T-cell (primary cell): ENCODE data around the gene APH1B. TPM values are rescaled to one million over a fixed set of nuclear protein-coding genes. Genes with fewer than 3 reads are reported as not detected.

Source experiments
- ATAC-seq, 4 experiments: fragments of 200-7000 bp in 3 of 4; fragments of 150-1000 bp in 1 of 4; cut with Tn5 transposase; replicated peaks in 1 of 4; 1 replicate in 3 of 4; 2 replicates in 1 of 4; pipeline ENCODE4 v1.10.0; 2021; ENCODE audit warnings: moderate library complexity in 3 of 4, mild to moderate bottlenecking in 2 of 4, moderate number of reproducible peaks in 1 of 4
- CTCF ChIA-PET, 2 donors: fragments of 300-600 bp; sonication (Branson Sonifier 250); formaldehyde crosslinking; loops; one replicate each; lab custom pipeline; 2022; ENCODE audit warnings: antibody characterized with exemption in 2 of 2; lab: Charles Lee
- POLR2A ChIA-PET, 2 donors: fragments of 300-600 bp; sonication (Branson Sonifier 250); formaldehyde crosslinking; loops; one replicate each; lab custom pipeline; 2022; ENCODE audit warnings: antibody characterized with exemption in 2 of 2; lab: Charles Lee
- DNase-seq, 35 experiments: peaks; one replicate each; pipeline versions ENCODE4 v3.0.0 to v3.0.0-alpha.2; 2013 to 2023
- H3K27ac ChIP-seq: one replicate; pipeline ENCODE4 v1.5.1; 2013; ENCODE audit warnings: low read length
- H3K27me3 ChIP-seq, 2 experiments: replicated peaks in 1 of 2; 1 replicate in 1 of 2; 2 replicates in 1 of 2; pipeline versions ENCODE4 v1.6.1 to v1.7.0; 2013; ENCODE audit warnings: low read length in 1 of 2, mixed read lengths in 1 of 2; ENCODE audit not compliant: control insufficient read depth in 2 of 2, insufficient read depth in 2 of 2; ENCODE audit errors: extremely low read depth in 1 of 2
- H3K36me3 ChIP-seq, 2 donors: 1 replicate in 1 of 2; 2 replicates in 1 of 2; pipeline versions ENCODE4 v1.6.1 to v1.7.0; 2013; ENCODE audit warnings: low read length in 1 of 2; ENCODE audit not compliant: control insufficient read depth in 2 of 2, insufficient read depth in 1 of 2; ENCODE audit errors: extremely low read depth in 1 of 2
- H3K4me1 ChIP-seq, 2 experiments: 1 replicate in 1 of 2; 2 replicates in 1 of 2; pipeline versions ENCODE4 v1.6.1 to v1.7.0; 2013; ENCODE audit warnings: low read length in 2 of 2, mixed read lengths in 1 of 2; ENCODE audit not compliant: insufficient read depth in 2 of 2, control insufficient read depth in 1 of 2; ENCODE audit errors: extremely low read depth in 1 of 2
- H3K4me3 ChIP-seq, 2 donors: 1 replicate in 1 of 2; 2 replicates in 1 of 2; pipeline versions ENCODE4 v1.5.1 to v1.7.0; 2013; ENCODE audit warnings: mild to moderate bottlenecking in 2 of 2, low read length in 1 of 2, moderate library complexity in 1 of 2; ENCODE audit not compliant: control insufficient read depth in 1 of 2; ENCODE audit errors: extremely low read depth in 1 of 2
- H3K9me3 ChIP-seq: 2 replicates; pipeline ENCODE4 v1.7.0; 2013
- H3K27ac Mint-ChIP-seq, 2 donors: one replicate each; pipeline ENCODE4 v1.8.0; 2020 to 2021; ENCODE audit warnings: mild to moderate bottlenecking in 2 of 2, mixed read lengths in 2 of 2
- H3K27me3 Mint-ChIP-seq, 2 donors: one replicate each; pipeline ENCODE4 v1.8.0; 2021 to 2022; ENCODE audit warnings: mixed read lengths in 2 of 2
- H3K36me3 Mint-ChIP-seq: one replicate; pipeline ENCODE4 v1.8.0; 2021; ENCODE audit warnings: mixed read lengths
- H3K4me1 Mint-ChIP-seq, 3 donors: one replicate each; pipeline ENCODE4 v1.8.0; 2020 to 2022; ENCODE audit warnings: mixed read lengths in 3 of 3, mild to moderate bottlenecking in 1 of 3
- H3K4me3 Mint-ChIP-seq, 3 donors: one replicate each; pipeline ENCODE4 v1.8.0; 2020 to 2022; ENCODE audit warnings: mild to moderate bottlenecking in 3 of 3, mixed read lengths in 3 of 3, moderate library complexity in 3 of 3
- H3K9me3 Mint-ChIP-seq, 3 donors: one replicate each; pipeline ENCODE4 v1.8.0; 2020 to 2022; ENCODE audit warnings: mixed read lengths in 3 of 3
- whole genome bisulfite sequencing: methylation state at CpG from one replicate; pipeline ENCODE4 v1.1.5; 2013; ENCODE audit warnings: missing lambda C conversion rate; ENCODE audit not compliant: insufficient coverage; 5-methylcytosine and 5-hydroxymethylcytosine counted together
- total RNA-seq, 35 experiments: library from RNA in 6 of 35; stranded (reverse) in 6 of 35; fragments of 120-200 nt in 1 of 35; gene quantifications; one replicate each; pipeline versions ENCODE4 v1.2.1 to v1.2.4 and lab custom pipeline; 2013 to 2026

Gene APH1B
- total RNA-seq, 5 donors from 2014 or later (not counting 1 experiment from before 2014, with no cell fraction given), result 17.0 to 27.4 (median 20.9) TPM

- H3K9me3 Mint-ChIP-seq, result no peaks in the 10 kb centered on the region
- POLR2A ChIA-PET, result interaction anchor here in 1 of 2 donors (0.5 kb wide), 1 partner anchor 15 kb away, joined by 3 read pairs; no protein-coding TSS in a partner anchor
- Histone ChIP-seq H3K27me3 (no peaks in the 10 kb centered on the region), H3K36me3 (peaks cover 3 to 61% of the 10 kb centered on the region in 2 donors), H3K27ac (no peak overlapping the region), H3K4me3 (no peak overlapping the region), H3K4me1 (no peaks in the 10 kb centered on the region), H3K9me3 (no peaks in the 10 kb centered on the region)
- CTCF ChIA-PET, result no interaction called here
- H3K27me3 Mint-ChIP-seq, result no peaks in the 10 kb centered on the region
- DNase-seq, result no peak
- 98% methylated on average over 5 of the region's 6 CpGs for WGBS
- H3K4me1 Mint-ChIP-seq, result no peaks in the 10 kb centered on the region
- H3K4me3 Mint-ChIP-seq, result no peak overlapping the region
- ATAC-seq, result no peak
- peak overlapping the region; percentile 23 to 62 for H3K27ac Mint-ChIP-seq
- H3K36me3 Mint-ChIP-seq, result peaks cover 40% of the 10 kb centered on the region
These were observed 13.9 kb upstream of the APH1B start for GRCh38 chr15:63263519-63263918.

- no peaks in the 10 kb centered on the region for H3K27me3 ChIP-seq
- ChIA-PET CTCF (interaction anchor here in 1 of 2 donors (0.6 kb wide), 1 partner anchor 23 kb away, joined by 3 read pairs; no protein-coding TSS in a partner anchor), POLR2A (no interaction called here)
- Mint-ChIP-seq H3K4me1 (peaks cover 0 to 5% (median 3%) of the 10 kb centered on the region in 3 donors), H3K27me3 (no peaks in the 10 kb centered on the region), H3K36me3 (peaks cover 39% of the 10 kb centered on the region), H3K27ac (peak overlapping the region in 1 of 2 donors; percentile 61), H3K9me3 (no peaks in the 10 kb centered on the region), H3K4me3 (no peak overlapping the region)
- ATAC-seq, result no peak
- no peak for DNase-seq
- no peaks in the 10 kb centered on the region for H3K9me3 ChIP-seq
- no peak overlapping the region for H3K4me3 ChIP-seq
- H3K36me3 ChIP-seq, result peaks cover 0 to 51% of the 10 kb centered on the region in 2 donors
- H3K27ac ChIP-seq, result no peak overlapping the region
- WGBS, result 100% methylated on average over 1 of the region's 1 CpG
- H3K4me1 ChIP-seq, result no peaks in the 10 kb centered on the region
These were observed 12.6 kb upstream of the APH1B start for GRCh38 chr15:63264688-63265293.

DNA sequence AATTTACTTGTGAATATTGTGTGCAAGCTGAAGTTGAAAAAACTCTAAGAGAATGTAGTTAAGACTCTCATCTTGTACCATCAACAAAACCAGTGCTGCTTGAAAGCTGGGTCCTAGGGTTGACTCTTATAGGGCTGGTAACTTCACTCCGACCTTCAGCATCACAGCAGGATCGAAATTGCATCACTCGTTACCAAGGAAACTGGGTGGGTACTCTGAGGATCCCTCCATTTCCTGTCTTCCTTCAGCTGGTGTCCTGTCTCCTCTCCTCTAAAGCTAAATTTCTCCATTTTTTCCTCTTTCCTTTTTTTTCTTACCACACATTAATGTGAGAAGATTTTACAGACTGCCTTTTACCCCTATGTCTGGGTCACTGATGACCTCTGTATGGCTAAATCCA lies 3.0 kb upstream of the APH1B start:
- peak overlapping the region; percentile 56 to 66 for H3K27ac Mint-ChIP-seq
- peaks cover 39 to 41% (median 41%) of the 10 kb centered on the region in 3 donors for H3K4me1 Mint-ChIP-seq
- ChIA-PET POLR2A (interaction anchor here in 1 of 2 donors (1.1 kb wide), 1 partner anchor 28 kb away, joined by 3 read pairs; no protein-coding TSS in a partner anchor), CTCF (interaction anchor here in 1 of 2 donors (1.8 kb wide), 1 partner anchor 83 kb away, joined by 4 read pairs; no protein-coding TSS in a partner anchor)
- H3K27me3 ChIP-seq, result no peaks in the 10 kb centered on the region
- DNase-seq, result peak in 1 of 35 experiments; percentile 41
- no peaks in the 10 kb centered on the region for H3K9me3 Mint-ChIP-seq
- H3K4me3 ChIP-seq, result no peak overlapping the region
- no peak overlapping the region for H3K4me3 Mint-ChIP-seq
- H3K27ac ChIP-seq, result peak overlapping the region; percentile 52
- H3K9me3 ChIP-seq, result no peaks in the 10 kb centered on the region
- peaks cover 2 to 23% of the 10 kb centered on the region in 2 experiments for H3K4me1 ChIP-seq
- no peaks in the 10 kb centered on the region for H3K27me3 Mint-ChIP-seq
- no peaks in the 10 kb centered on the region for H3K36me3 ChIP-seq
- WGBS, result 50% methylated on average over 3 of the region's 3 CpGs
- H3K36me3 Mint-ChIP-seq, result peaks cover 4% of the 10 kb centered on the region
- ATAC-seq, result no peak

- no peaks in the 10 kb centered on the region for H3K36me3 ChIP-seq
- H3K9me3 ChIP-seq, result no peaks in the 10 kb centered on the region
- Mint-ChIP-seq H3K36me3 (no peaks in the 10 kb centered on the region), H3K4me1 (peaks cover 42 to 44% (median 43%) of the 10 kb centered on the region in 3 donors), H3K4me3 (peak overlapping the region; percentile 79 to 89 (median 84)), H3K27me3 (no peaks in the 10 kb centered on the region), H3K9me3 (no peaks in the 10 kb centered on the region), H3K27ac (peak overlapping the region; percentile 81 to 93)
- DNase-seq (no peak), ATAC-seq (no peak)
- H3K27ac ChIP-seq, result peak overlapping the region; percentile 66
- peak overlapping the region; percentile 67 to 75 for H3K4me3 ChIP-seq
- no peaks in the 10 kb centered on the region for H3K27me3 ChIP-seq
- POLR2A ChIA-PET, result interaction anchor here in 1 of 2 donors (0.6 to 0.7 kb wide), 2 partner anchors 60 to 121 kb away, joined by 5 to 6 read pairs; no protein-coding TSS in a partner anchor
- H3K4me1 ChIP-seq, result peaks cover 2 to 23% of the 10 kb centered on the region in 2 experiments
- 54% methylated on average over 5 of the region's 11 CpGs for WGBS
- CTCF ChIA-PET, result interaction anchor here in 1 of 2 donors (0.7 kb wide), 2 partner anchors 44 to 123 kb away, joined by 4 to 6 read pairs; no protein-coding TSS in a partner anchor
These were observed 915 bp upstream of the APH1B start for GRCh38 chr15:63276342-63277037.

DNA sequence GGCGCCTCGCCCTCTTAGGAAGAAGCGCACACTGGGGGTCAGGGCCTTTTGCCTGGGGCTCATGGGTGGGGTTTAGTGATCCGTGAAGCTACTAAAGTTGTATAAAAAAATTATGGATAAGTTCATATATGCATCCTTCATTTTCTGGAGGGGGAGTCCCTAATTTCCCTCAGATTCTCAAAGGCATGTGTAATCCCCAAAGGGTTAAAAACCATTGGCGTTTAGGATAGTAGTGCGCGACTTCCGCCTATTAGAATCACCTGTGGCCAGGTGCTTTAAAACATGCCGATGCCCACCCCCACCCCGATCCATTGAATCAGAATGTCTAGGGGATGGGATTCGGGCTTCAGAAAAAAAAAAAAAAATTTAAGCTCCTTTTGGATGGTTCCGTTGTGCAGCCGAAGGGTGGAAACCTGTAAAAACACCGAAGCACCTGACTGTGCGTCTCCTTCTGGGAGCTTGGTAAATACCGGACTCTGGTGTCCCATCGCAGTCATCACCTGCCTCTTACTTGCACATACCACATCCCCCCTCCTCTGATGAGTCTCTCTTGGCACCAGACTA lies 570 bp downstream of the APH1B start:
- H3K27me3 Mint-ChIP-seq, result no peaks in the 10 kb centered on the region

GRCh38 chr15:63283126-63283525 lies 5.7 kb downstream of the APH1B start:
- H3K9me3 Mint-ChIP-seq, result no peaks in the 10 kb centered on the region
- POLR2A ChIA-PET, result interaction anchor here in 1 of 2 donors (0.6 kb wide), 1 partner anchor 1074 kb away, joined by 3 read pairs; no protein-coding TSS in a partner anchor
- no peak overlapping the region for H3K4me3 Mint-ChIP-seq
- Histone ChIP-seq H3K27ac (no peak overlapping the region), H3K4me3 (no peak overlapping the region), H3K4me1 (peaks cover 0 to 2% of the 10 kb centered on the region in 2 experiments), H3K27me3 (no peaks in the 10 kb centered on the region), H3K9me3 (no peaks in the 10 kb centered on the region), H3K36me3 (peaks cover 0 to 7% of the 10 kb centered on the region in 2 donors)
- peaks cover 18 to 23% (median 22%) of the 10 kb centered on the region in 3 donors for H3K4me1 Mint-ChIP-seq
- CTCF ChIA-PET, result no interaction called here
- no peak overlapping the region for H3K27ac Mint-ChIP-seq
- no peak for ATAC-seq
- peak in 1 of 35 experiments; percentile 26 for DNase-seq
- H3K27me3 Mint-ChIP-seq, result no peaks in the 10 kb centered on the region
- 88% methylated on average over 4 of the region's 9 CpGs for WGBS
- peaks cover 30% of the 10 kb centered on the region for H3K36me3 Mint-ChIP-seq

More for the DNA sequence above, 570 bp downstream of the APH1B start:
- Histone ChIP-seq H3K9me3 (no peaks in the 10 kb centered on the region), H3K27me3 (no peaks in the 10 kb centered on the region), H3K4me3 (peak overlapping the region; percentile 63 to 70), H3K27ac (peak overlapping the region; percentile 56), H3K4me1 (peaks cover 2 to 23% of the 10 kb centered on the region in 2 experiments), H3K36me3 (no peaks in the 10 kb centered on the region)
- CTCF ChIA-PET, result interaction anchor here (0.6 to 1.3 kb wide), 5 partner anchors 9 to 230 kb away, joined by 3 to 6 read pairs (median 3); no protein-coding TSS in a partner anchor
- peak overlapping the region; percentile 75 to 83 (median 79) for H3K4me3 Mint-ChIP-seq
- peak overlapping the region; percentile 40 to 82 for H3K27ac Mint-ChIP-seq
- ATAC-seq, result no peak
- no peaks in the 10 kb centered on the region for H3K9me3 Mint-ChIP-seq
- H3K36me3 Mint-ChIP-seq, result no peaks in the 10 kb centered on the region
- peaks cover 42 to 44% (median 43%) of the 10 kb centered on the region in 3 donors for H3K4me1 Mint-ChIP-seq
- POLR2A ChIA-PET, result interaction anchor here (0.6 to 1.5 kb wide), 9 partner anchors 8 to 204 kb away, joined by 3 to 9 read pairs (median 3); partner anchors contain the start of gene RPS27L (in 1 of the 2)
- peak in 1 of 35 experiments; percentile 24 for DNase-seq
- 47% methylated on average over 8 of the region's 17 CpGs for WGBS
